OCI-LY1 (cell line): ENCODE results near the gene CACNA1C.

Experiments
- CTCF ChIP-seq: fragments of 200-600 bp; sonication (generic), shearing (Covaris generic); IDR thresholded peaks from 2 replicates; pipeline ENCODE4 v1.5.1; 2017; ENCODE audit warnings: mild to moderate bottlenecking, antibody characterized with exemption, low read length, moderate library complexity, mixed read lengths
- EZH2 ChIP-seq: fragments of 200-600 bp; sonication (generic), shearing (Covaris generic); IDR thresholded peaks from 2 replicates; pipeline ENCODE4 v1.8.0; 2017; ENCODE audit warnings: borderline replicate concordance, mixed run types, mild to moderate bottlenecking, antibody characterized with exemption, low read length, moderate library complexity, mixed read lengths

- no peak for TF ChIP-seq CTCF
- TF ChIP-seq EZH2, result no peak
Measured at GRCh38 chr12:2488131-2488530, 435.3 kb downstream of the CACNA1C start.
